ENCODE measurements around the gene TPX2.

TPX2 gene

GRCh38 chr20:31738729-31739549 lies at the start of gene TPX2:
Gene TPX2, plus strand, starts transcription at chr20:31739290. Its CDS starts 18,187 bp downstream, at chr20:31757477.
- peak; percentile 99 for DNase-seq (ENCODE audit: insufficient read length, low spot score)
- peak; percentile 80 for FAIRE-seq

GRCh38 chr20:31690124-31690666 lies 48.9 kb upstream of the TPX2 start:
- DNase-seq (ENCODE audit: insufficient read length, low spot score): no peak
- FAIRE-seq: no peak

GRCh38 chr20:31691646-31692275 lies 47.3 kb upstream of the TPX2 start:
- DNase-seq (ENCODE audit: insufficient read length, low spot score) (no peak), FAIRE-seq (peak; percentile 58)

- FAIRE-seq: no peak
- no peak for DNase-seq (ENCODE audit: insufficient read length, low spot score)
These were observed 45.7 kb upstream of the TPX2 start for GRCh38 chr20:31693402-31693801.

- FAIRE-seq: no peak
These were observed 45.0 kb upstream of the TPX2 start for GRCh38 chr20:31693987-31694661.

GRCh38 chr20:31694842-31695593 lies 44.1 kb upstream of the TPX2 start:
- DNase-seq (ENCODE audit: insufficient read length, low spot score): no peak
- FAIRE-seq: no peak

More at GRCh38 chr20:31693987-31694661, 45.0 kb upstream of the TPX2 start:
- DNase-seq (ENCODE audit: insufficient read length, low spot score): no peak

- peak; percentile 85 for DNase-seq (ENCODE audit: insufficient read length, low spot score)
- FAIRE-seq: peak; percentile 89
These were observed 43.0 kb upstream of the TPX2 start for GRCh38 chr20:31695849-31696804.

GRCh38 chr20:31698243-31698802 lies 40.8 kb upstream of the TPX2 start:
- DNase-seq (ENCODE audit: insufficient read length, low spot score) (no peak), FAIRE-seq (no peak)

- DNase-seq (ENCODE audit: insufficient read length, low spot score) (peak; percentile 95), FAIRE-seq (peak; percentile 64)
These were observed 40.0 kb upstream of the TPX2 start for GRCh38 chr20:31698803-31699718.

GRCh38 chr20:31699801-31700728 lies 39.0 kb upstream of the TPX2 start:
- DNase-seq (ENCODE audit: insufficient read length, low spot score) (no peak), FAIRE-seq (no peak)

- FAIRE-seq (no peak), DNase-seq (ENCODE audit: insufficient read length, low spot score) (no peak)
These were observed 38.3 kb upstream of the TPX2 start for GRCh38 chr20:31700747-31701146.

GRCh38 chr20:31701591-31701990 lies 37.5 kb upstream of the TPX2 start:
- no peak for DNase-seq (ENCODE audit: insufficient read length, low spot score)
- FAIRE-seq: no peak

- DNase-seq (ENCODE audit: insufficient read length, low spot score) (peak; percentile 69), FAIRE-seq (no peak)
These were observed 34.6 kb upstream of the TPX2 start for GRCh38 chr20:31704225-31705119.

- FAIRE-seq: no peak
These were observed 33.9 kb upstream of the TPX2 start for GRCh38 chr20:31705191-31705590.

GRCh38 chr20:31705598-31706597 lies 33.2 kb upstream of the TPX2 start:
- DNase-seq (ENCODE audit: insufficient read length, low spot score) (no peak), FAIRE-seq (no peak)

More at GRCh38 chr20:31705191-31705590, 33.9 kb upstream of the TPX2 start:
- no peak for DNase-seq (ENCODE audit: insufficient read length, low spot score)

Measured in HTR-8/SVneo (cell line).